SK-N-SH (cell line): ENCODE data around the gene ADAMTS9. TPM values are rescaled to one million over a fixed set of nuclear protein-coding genes. Genes with fewer than 3 reads are reported as not detected.
A peak's percentile ranks its signal among the peaks of the same experiment; 100 is the strongest.

ENCODE experiments used
- CTCF ChIA-PET: fragments of 300-600, 350-600 bp; formaldehyde crosslinking; extraction: SDS; loops from one replicate; lab custom pipeline; 2021; lab: Yijun Ruan, JAX
- POLR2A ChIA-PET: fragments of 350-600 bp; sonication (Branson Sonifier 250); formaldehyde crosslinking; extraction: SDS; loops from one replicate; lab custom pipeline; 2020; ENCODE audit warnings: antibody characterized with exemption, inconsistent platforms; lab: Yijun Ruan, JAX
- DNase-seq: peaks from one replicate; pipeline ENCODE4 v3.0.0; 2012
- H2AFZ ChIP-seq: fragments of 200-600 bp; sonication (generic); 2 replicates; pipeline ENCODE4 v1.8.1; 2016; ENCODE audit warnings: antibody characterized with exemption, mild to moderate bottlenecking, low read depth
- H3F3A ChIP-seq: fragments of 200-600 bp; sonication (generic); replicated peaks from 2 replicates; pipeline ENCODE3; 2016; ENCODE audit warnings: antibody characterized with exemption, mild to moderate bottlenecking; ENCODE audit not compliant: insufficient read depth
- H3K27ac ChIP-seq, 2 experiments: fragments of 200-500 bp in 1 of 2; fragments of 200-600 bp in 1 of 2; sonication (Bioruptor generic) in 1 of 2; sonication (generic), shearing (Covaris generic) in 1 of 2; 2 replicates each; pipeline versions ENCODE4 v1.5.1 to v1.6.1; 2014 to 2016; ENCODE audit warnings: low read depth in 2 of 2, inconsistent platforms in 1 of 2, low read length in 1 of 2, mild to moderate bottlenecking in 1 of 2, mixed read lengths in 1 of 2
- H3K27me3 ChIP-seq: fragments of 200-600 bp; sonication (generic), shearing (Covaris generic); 2 replicates; pipeline ENCODE4 v1.6.1; 2016; ENCODE audit warnings: mixed run types; ENCODE audit not compliant: insufficient read depth
- H3K36me3 ChIP-seq, 2 experiments: fragments of 200-500 bp in 1 of 2; fragments of 200-600 bp in 1 of 2; sonication (Bioruptor generic) in 1 of 2; sonication (generic) in 1 of 2; replicated peaks in 1 of 2; 2 replicates each; pipeline versions ENCODE3 to v1.5.1; 2014 to 2016; ENCODE audit warnings: low read length in 1 of 2, mild to moderate bottlenecking in 1 of 2; ENCODE audit not compliant: insufficient read depth in 2 of 2, control insufficient read depth in 1 of 2
- H3K4me1 ChIP-seq, 2 experiments: fragments of 200-500 bp in 1 of 2; fragments of 200-600 bp in 1 of 2; sonication (Bioruptor generic) in 1 of 2; sonication (generic), shearing (Covaris generic) in 1 of 2; 2 replicates each; pipeline versions ENCODE4 v1.5.1 to v1.6.1; 2014 to 2016; ENCODE audit warnings: low read depth in 1 of 2, low read length in 1 of 2, mixed run types in 1 of 2; ENCODE audit not compliant: insufficient read depth in 2 of 2, control insufficient read depth in 1 of 2
- H3K4me2 ChIP-seq: fragments of 200-600 bp; sonication (generic), shearing (Covaris generic); 2 replicates; pipeline ENCODE4 v1.6.1; 2017; ENCODE audit warnings: mixed run types
- H3K4me3 ChIP-seq, 2 experiments: fragments of 200-500 bp in 1 of 2; fragments of 200-600 bp in 1 of 2; sonication (Bioruptor generic) in 1 of 2; sonication (generic), shearing (Covaris generic) in 1 of 2; 2 replicates each; pipeline versions ENCODE4 v1.5.1 to v1.8.1; 2014 to 2016; ENCODE audit warnings: low read depth in 2 of 2, inconsistent platforms in 1 of 2, low read length in 1 of 2, mild to moderate bottlenecking in 1 of 2, mixed read lengths in 1 of 2, moderate library complexity in 1 of 2
- H3K79me2 ChIP-seq: fragments of 200-600 bp; sonication (generic); 2 replicates; pipeline ENCODE4 v1.8.1; 2017; ENCODE audit warnings: mild to moderate bottlenecking; ENCODE audit not compliant: insufficient read depth
- H3K9ac ChIP-seq: fragments of 200-600 bp; sonication (generic); 2 replicates; pipeline ENCODE4 v1.6.1; 2017; ENCODE audit warnings: mixed run types
- H3K9me2 ChIP-seq: fragments of 200-600 bp; sonication (generic); 2 replicates; pipeline ENCODE4 v1.6.1; 2017; ENCODE audit warnings: mixed run types
- H3K9me3 ChIP-seq: fragments of 200-600 bp; sonication (generic); 2 replicates; pipeline ENCODE4 v1.6.1; 2017; ENCODE audit warnings: mixed run types, mild to moderate bottlenecking, moderate library complexity
- H4K20me1 ChIP-seq: fragments of 200-600 bp; sonication (generic); 2 replicates; pipeline ENCODE4 v1.6.1; 2017; ENCODE audit warnings: mild to moderate bottlenecking, mixed run types; ENCODE audit not compliant: insufficient read depth
- ELF1 ChIP-seq: IDR thresholded peaks from 2 replicates; pipeline ENCODE4 v1.4.0; 2012
- FOXJ3 ChIP-seq: sonication (generic); formaldehyde crosslinking; IDR thresholded peaks from 2 replicates; pipeline ENCODE4 v1.5.1; 2020; ENCODE audit warnings: mild to moderate bottlenecking, missing genetic modification reagents
- GATA2 ChIP-seq: sonication (generic); formaldehyde crosslinking; IDR thresholded peaks from 2 replicates; pipeline ENCODE4 v1.5.0; 2020; ENCODE audit warnings: mild to moderate bottlenecking, missing genetic modification reagents
- RAD21 ChIP-seq: IDR thresholded peaks from 2 replicates; pipeline ENCODE4 v1.6.1; 2012; ENCODE audit warnings: mild to moderate bottlenecking, low read length
- SIN3A ChIP-seq: IDR thresholded peaks from 2 replicates; pipeline ENCODE4 v1.6.1; 2012; ENCODE audit warnings: low read depth, mild to moderate bottlenecking, low read length, moderate library complexity, borderline replicate concordance
- TAF1 ChIP-seq: IDR thresholded peaks from 2 replicates; pipeline ENCODE4 v1.6.1; 2012; ENCODE audit warnings: low read depth, mild to moderate bottlenecking, low read length, moderate library complexity, borderline replicate concordance
- WGBS: methylation state at CpG from one replicate; pipeline ENCODE4 v1.1.6; 2017; ENCODE audit warnings: low lambda C conversion rate; 5-methylcytosine and 5-hydroxymethylcytosine counted together
- polyA plus RNA-seq, 3 experiments: library from polyadenylated mRNA; depleted of rRNA; stranded (reverse); fragments of >200 nt; gene quantifications; 2 replicates each; pipeline ENCODE4 v1.2.3, GENCODE V29; 2012
- TF ChIP-seq, protein P1 (sequence below): fragments of 200-600 bp; sonication (generic); IDR thresholded peaks from 2 replicates; pipeline ENCODE4 v1.6.1; 2017; ENCODE audit warnings: antibody characterized with exemption, mild to moderate bottlenecking, moderate library complexity
- TF ChIP-seq, protein P2 (sequence below): IDR thresholded peaks from 2 replicates; pipeline ENCODE4 v1.4.0; 2012; ENCODE audit warnings: low read depth, borderline replicate concordance
- TF ChIP-seq, protein P3 (sequence below): IDR thresholded peaks from 2 replicates; pipeline ENCODE4; 2012

Gene ADAMTS9
- polyA plus RNA-seq, 1 of the 3 experiments (the other 2 are of a cell fraction) = 4.1 TPM

GRCh38 chr3:64518496-64518895 lies 169.3 kb downstream of the ADAMTS9 start:
- Histone ChIP-seq H3F3A (no peaks in the 10 kb centered on the region), H3K27me3 (no peaks in the 10 kb centered on the region), H3K9me2 (no peaks in the 10 kb centered on the region), H3K4me2 (no peak overlapping the region), H4K20me1 (no peaks in the 10 kb centered on the region), H3K36me3 (peaks cover 25 to 26% of the 10 kb centered on the region in 2 experiments), H3K4me1 (no peaks in the 10 kb centered on the region), H2AFZ (no peak overlapping the region), H3K9ac (no peak overlapping the region), H3K27ac (no peak overlapping the region), H3K4me3 (no peak overlapping the region), H3K79me2 (no peaks in the 10 kb centered on the region), H3K9me3 (peaks cover 6% of the 10 kb centered on the region; the same call in 1 of the 2 replicates)
- WGBS = 90% methylated on average over 6 of the region's 6 CpGs
- DNase-seq = no peak
- ChIA-PET POLR2A (no interaction called here), CTCF (interaction anchor here (0.6 to 2.3 kb wide), 6 partner anchors 12 to 975 kb away, joined by 3 to 12 read pairs (median 4); no protein-coding TSS in a partner anchor)
- no peak for TF ChIP-seq RAD21
- TF ChIP-seq, protein P1, sequence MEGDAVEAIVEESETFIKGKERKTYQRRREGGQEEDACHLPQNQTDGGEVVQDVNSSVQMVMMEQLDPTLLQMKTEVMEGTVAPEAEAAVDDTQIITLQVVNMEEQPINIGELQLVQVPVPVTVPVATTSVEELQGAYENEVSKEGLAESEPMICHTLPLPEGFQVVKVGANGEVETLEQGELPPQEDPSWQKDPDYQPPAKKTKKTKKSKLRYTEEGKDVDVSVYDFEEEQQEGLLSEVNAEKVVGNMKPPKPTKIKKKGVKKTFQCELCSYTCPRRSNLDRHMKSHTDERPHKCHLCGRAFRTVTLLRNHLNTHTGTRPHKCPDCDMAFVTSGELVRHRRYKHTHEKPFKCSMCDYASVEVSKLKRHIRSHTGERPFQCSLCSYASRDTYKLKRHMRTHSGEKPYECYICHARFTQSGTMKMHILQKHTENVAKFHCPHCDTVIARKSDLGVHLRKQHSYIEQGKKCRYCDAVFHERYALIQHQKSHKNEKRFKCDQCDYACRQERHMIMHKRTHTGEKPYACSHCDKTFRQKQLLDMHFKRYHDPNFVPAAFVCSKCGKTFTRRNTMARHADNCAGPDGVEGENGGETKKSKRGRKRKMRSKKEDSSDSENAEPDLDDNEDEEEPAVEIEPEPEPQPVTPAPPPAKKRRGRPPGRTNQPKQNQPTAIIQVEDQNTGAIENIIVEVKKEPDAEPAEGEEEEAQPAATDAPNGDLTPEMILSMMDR = no peak

DNA sequence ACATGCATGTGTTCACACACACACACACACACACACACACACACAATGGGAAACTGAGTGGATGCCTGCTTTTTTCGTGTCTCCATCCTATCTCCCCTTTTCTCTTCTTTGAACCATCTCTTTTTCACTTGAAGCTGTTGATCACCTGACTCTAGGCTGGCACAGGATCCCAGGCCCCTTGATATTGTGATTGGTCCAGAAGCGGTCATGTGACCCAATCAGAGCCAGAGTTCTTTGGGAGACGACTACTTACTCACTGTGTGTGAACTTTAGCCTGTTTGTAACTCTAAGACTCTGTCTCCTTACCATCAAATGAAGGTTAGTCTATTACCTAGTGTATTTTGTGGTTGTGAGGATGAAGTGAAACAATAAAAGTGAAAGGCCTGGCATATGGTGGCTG lies 172.9 kb downstream of the ADAMTS9 start:
- Histone ChIP-seq H2AFZ (no peak overlapping the region), H3K9ac (no peak overlapping the region), H3F3A (no peaks in the 10 kb centered on the region), H3K4me2 (no peak overlapping the region), H3K79me2 (no peaks in the 10 kb centered on the region), H3K36me3 (peaks cover 14 to 15% of the 10 kb centered on the region in 2 experiments), H3K9me3 (no peaks in the 10 kb centered on the region), H3K4me3 (no peak overlapping the region), H3K9me2 (no peaks in the 10 kb centered on the region), H3K4me1 (no peaks in the 10 kb centered on the region), H3K27ac (no peak overlapping the region), H3K27me3 (no peaks in the 10 kb centered on the region), H4K20me1 (no peaks in the 10 kb centered on the region)
- 75% methylated on average over 3 of the region's 3 CpGs for WGBS
- no peak for DNase-seq
- CTCF ChIA-PET = interaction anchor here (0.6 to 1.0 kb wide), 2 partner anchors 19 to 923 kb away, joined by 3 read pairs; no protein-coding TSS in a partner anchor
- POLR2A ChIA-PET = interaction anchor here (0.6 kb wide), 1 partner anchor 685 kb away, joined by 3 read pairs; no protein-coding TSS in a partner anchor
- TF ChIP-seq TAF1 = no peak
- TF ChIP-seq, protein P2, sequence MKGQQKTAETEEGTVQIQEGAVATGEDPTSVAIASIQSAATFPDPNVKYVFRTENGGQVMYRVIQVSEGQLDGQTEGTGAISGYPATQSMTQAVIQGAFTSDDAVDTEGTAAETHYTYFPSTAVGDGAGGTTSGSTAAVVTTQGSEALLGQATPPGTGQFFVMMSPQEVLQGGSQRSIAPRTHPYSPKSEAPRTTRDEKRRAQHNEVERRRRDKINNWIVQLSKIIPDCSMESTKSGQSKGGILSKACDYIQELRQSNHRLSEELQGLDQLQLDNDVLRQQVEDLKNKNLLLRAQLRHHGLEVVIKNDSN = 0 out of 2 replicates have a peak, but pooled peaks have one; percentile 10

GRCh38 chr3:64509206-64509605 lies 178.6 kb downstream of the ADAMTS9 start:
- Histone ChIP-seq H3K4me3 (no peak overlapping the region), H3K79me2 (no peaks in the 10 kb centered on the region), H3K36me3 (no peaks in the 10 kb centered on the region), H3K9me3 (no peaks in the 10 kb centered on the region), H3K27me3 (no peaks in the 10 kb centered on the region), H4K20me1 (no peaks in the 10 kb centered on the region), H3K9me2 (no peaks in the 10 kb centered on the region), H2AFZ (no peak overlapping the region), H3K4me1 (no peaks in the 10 kb centered on the region), H3K9ac (no peak overlapping the region), H3K4me2 (no peak overlapping the region), H3F3A (no peaks in the 10 kb centered on the region), H3K27ac (no peak overlapping the region)
- ChIA-PET CTCF (no interaction called here), POLR2A (no interaction called here)
- no peak for TF ChIP-seq ELF1
- no peak for TF ChIP-seq TAF1
- TF ChIP-seq SIN3A = no peak
- no peak for TF ChIP-seq GATA2 (CRISPR knock-in tag)
- TF ChIP-seq, protein P3, sequence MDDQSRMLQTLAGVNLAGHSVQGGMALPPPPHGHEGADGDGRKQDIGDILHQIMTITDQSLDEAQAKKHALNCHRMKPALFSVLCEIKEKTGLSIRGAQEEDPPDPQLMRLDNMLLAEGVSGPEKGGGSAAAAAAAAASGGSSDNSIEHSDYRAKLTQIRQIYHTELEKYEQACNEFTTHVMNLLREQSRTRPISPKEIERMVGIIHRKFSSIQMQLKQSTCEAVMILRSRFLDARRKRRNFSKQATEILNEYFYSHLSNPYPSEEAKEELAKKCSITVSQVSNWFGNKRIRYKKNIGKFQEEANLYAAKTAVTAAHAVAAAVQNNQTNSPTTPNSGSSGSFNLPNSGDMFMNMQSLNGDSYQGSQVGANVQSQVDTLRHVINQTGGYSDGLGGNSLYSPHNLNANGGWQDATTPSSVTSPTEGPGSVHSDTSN = no peak
- no peak for TF ChIP-seq FOXJ3 (CRISPR knock-in tag)
- DNase-seq = no peak
- 69% methylated on average over 5 of the region's 5 CpGs for WGBS
